ENCODE measurements around the gene TCEAL8. TPM values are rescaled to one million over a fixed set of nuclear protein-coding genes. Genes with fewer than 3 reads are reported as not detected.

Gene TCEAL8
- total RNA-seq, 1 donor from 2014 or later = 48.6 TPM

GRCh38 chrX:103275947-103276567, 21.1 kb upstream of the TCEAL8 start:
- Mint-ChIP-seq H3K9me3 (ENCODE audit: unreplicated experiment) (peaks cover 3% of the 10 kb centered on the region), H3K36me3 (ENCODE audit: unreplicated experiment) (no peaks in the 10 kb centered on the region), H3K27ac (ENCODE audit: unreplicated experiment) (peak overlapping the region; percentile 70), H3K4me1 (ENCODE audit: low read depth, unreplicated experiment) (no peaks in the 10 kb centered on the region), H3K4me3 (ENCODE audit: unreplicated experiment) (peak overlapping the region; percentile 88), H3K27me3 (ENCODE audit: unreplicated experiment) (no peaks in the 10 kb centered on the region)
- TF ChIP-seq CTCF (IDR thresholded peaks at IDR 0.05; ENCODE audit: partially characterized antibody, unreplicated experiment) = no peak
- peak; percentile 28 for DNase-seq

GRCh38 chrX:103274284-103274683, 19.3 kb upstream of the TCEAL8 start:
- Mint-ChIP-seq H3K4me1 (ENCODE audit: low read depth, unreplicated experiment) (no peaks in the 10 kb centered on the region), H3K27me3 (ENCODE audit: unreplicated experiment) (no peaks in the 10 kb centered on the region)

GRCh38 chrX:103258275-103258674, 3.3 kb upstream of the TCEAL8 start:
- Mint-ChIP-seq H3K4me1 (ENCODE audit: low read depth, unreplicated experiment) (peaks cover 2% of the 10 kb centered on the region), H3K4me3 (ENCODE audit: unreplicated experiment) (no peak overlapping the region), H3K36me3 (ENCODE audit: unreplicated experiment) (no peaks in the 10 kb centered on the region), H3K9me3 (ENCODE audit: unreplicated experiment) (peaks cover 2% of the 10 kb centered on the region), H3K27ac (ENCODE audit: unreplicated experiment) (no peak overlapping the region), H3K27me3 (ENCODE audit: unreplicated experiment) (peaks cover 2% of the 10 kb centered on the region)
- no peak for TF ChIP-seq CTCF (IDR thresholded peaks at IDR 0.05; ENCODE audit: partially characterized antibody, unreplicated experiment)
- no peak for DNase-seq

More at GRCh38 chrX:103274284-103274683, 19.3 kb upstream of the TCEAL8 start:
- Mint-ChIP-seq H3K9me3 (ENCODE audit: unreplicated experiment) (peaks cover 3% of the 10 kb centered on the region), H3K27ac (ENCODE audit: unreplicated experiment) (no peak overlapping the region), H3K4me3 (ENCODE audit: unreplicated experiment) (no peak overlapping the region), H3K36me3 (ENCODE audit: unreplicated experiment) (no peaks in the 10 kb centered on the region)
- DNase-seq = no peak
- TF ChIP-seq CTCF (IDR thresholded peaks at IDR 0.05; ENCODE audit: partially characterized antibody, unreplicated experiment) = no peak

- Mint-ChIP-seq H3K36me3 (ENCODE audit: unreplicated experiment) (no peaks in the 10 kb centered on the region), H3K27me3 (ENCODE audit: unreplicated experiment) (peaks cover 2% of the 10 kb centered on the region), H3K9me3 (ENCODE audit: unreplicated experiment) (peaks cover 2% of the 10 kb centered on the region), H3K27ac (ENCODE audit: unreplicated experiment) (no peak overlapping the region), H3K4me1 (ENCODE audit: low read depth, unreplicated experiment) (peaks cover 2% of the 10 kb centered on the region), H3K4me3 (ENCODE audit: unreplicated experiment) (no peak overlapping the region)
- no peak for TF ChIP-seq CTCF (IDR thresholded peaks at IDR 0.05; ENCODE audit: partially characterized antibody, unreplicated experiment)
- no peak for DNase-seq
These were observed 1.7 kb upstream of the TCEAL8 start for GRCh38 chrX:103256651-103257050.

- Mint-ChIP-seq H3K27ac (ENCODE audit: unreplicated experiment) (peak overlapping the region; percentile 89), H3K27me3 (ENCODE audit: unreplicated experiment) (peaks cover 2% of the 10 kb centered on the region), H3K9me3 (ENCODE audit: unreplicated experiment) (peaks cover 2% of the 10 kb centered on the region), H3K4me3 (ENCODE audit: unreplicated experiment) (peak overlapping the region; percentile 94), H3K4me1 (ENCODE audit: low read depth, unreplicated experiment) (peaks cover 2% of the 10 kb centered on the region), H3K36me3 (ENCODE audit: unreplicated experiment) (no peaks in the 10 kb centered on the region)
- TF ChIP-seq CTCF (IDR thresholded peaks at IDR 0.05; ENCODE audit: partially characterized antibody, unreplicated experiment) = no peak
- peak; percentile 59 for DNase-seq
These were observed 657 bp downstream of the TCEAL8 start for GRCh38 chrX:103254171-103254824.

Measured in glutamatergic neuron (in vitro differentiated cells).